ENCODE results near the gene ABTB1.
"Not testable (repeated sequence)": the region's sequence is repeated elsewhere in the genome, so short reads cannot be mapped to it uniquely, and the experiment has no call there.

The ABTB1 gene

GRCh38 chr3:127682175-127682554 is 9.4 kb downstream of the ABTB1 start:
- DNase-seq; H3K9me3 ChIP-seq (ENCODE audit: insufficient read depth, low read depth, low read length); H3K27ac ChIP-seq (ENCODE audit: low read depth, low read length); H3K4me3 ChIP-seq (ENCODE audit: low read depth, low read length); H2BK120ac ChIP-seq (ENCODE audit: insufficient read depth, low read length, poor library complexity); H2BK5ac ChIP-seq (ENCODE audit: low read depth, low read length, poor library complexity); H4K91ac ChIP-seq (ENCODE audit: low read depth, low read length); H3K9ac ChIP-seq (ENCODE audit: low read length); H2AFZ ChIP-seq (ENCODE audit: insufficient read depth, low read length, poor library complexity); H4K8ac ChIP-seq (ENCODE audit: low read depth, low read length); H2BK12ac ChIP-seq (ENCODE audit: low read length); H3K27me3 ChIP-seq (ENCODE audit: insufficient read depth, low read length); H3K4me1 ChIP-seq (ENCODE audit: control insufficient read depth in 1 of 2, insufficient read depth in 2 of 2, low read length in 2 of 2); H3K18ac ChIP-seq (ENCODE audit: low read length); H3K4ac ChIP-seq (ENCODE audit: low read depth, low read length); H2AK5ac ChIP-seq (ENCODE audit: low read length); H3K4me2 ChIP-seq (ENCODE audit: low read length); H3K23ac ChIP-seq (ENCODE audit: low read length); H3K79me1 ChIP-seq (ENCODE audit: low read length); H3K79me2 ChIP-seq (ENCODE audit: control insufficient read depth, insufficient read depth, low read length, poor library complexity); H3K14ac ChIP-seq (ENCODE audit: low read length); H4K12ac ChIP-seq (ENCODE audit: low read depth, low read length); H3K36me3 ChIP-seq (ENCODE audit: control insufficient read depth in 1 of 2, insufficient read depth in 2 of 2, low read length in 2 of 2): not testable (repeated sequence)
- no CpG with 5 or more reads among the region's 6 CpGs for WGBS (ENCODE audit: extremely low coverage, insufficient coverage, insufficient read length)

- no peaks in the 10 kb centered on the region for H3K79me1 ChIP-seq (ENCODE audit: low read length)
- WGBS (ENCODE audit: extremely low coverage, insufficient coverage, insufficient read length): no CpG with 5 or more reads among the region's 8 CpGs
- no peak overlapping the region for H3K4me2 ChIP-seq (ENCODE audit: low read length)
- no peak overlapping the region for H4K12ac ChIP-seq (ENCODE audit: low read depth, low read length)
- H3K9ac ChIP-seq (ENCODE audit: low read length): no peak overlapping the region
- H3K36me3 ChIP-seq (ENCODE audit: control insufficient read depth in 1 of 2, insufficient read depth in 2 of 2, low read length in 2 of 2): no peaks in the 10 kb centered on the region
- no peaks in the 10 kb centered on the region for H3K79me2 ChIP-seq (ENCODE audit: control insufficient read depth, insufficient read depth, low read length, poor library complexity)
- H3K4ac ChIP-seq (ENCODE audit: low read depth, low read length): no peak overlapping the region
- H3K4me1 ChIP-seq (ENCODE audit: control insufficient read depth in 1 of 2, insufficient read depth in 2 of 2, low read length in 2 of 2): no peaks in the 10 kb centered on the region
- H2AK5ac ChIP-seq (ENCODE audit: low read length): no peak overlapping the region
- no peak overlapping the region for H2BK120ac ChIP-seq (ENCODE audit: insufficient read depth, low read length, poor library complexity)
- H2BK12ac ChIP-seq (ENCODE audit: low read length): no peak overlapping the region
- no peak overlapping the region for H3K23ac ChIP-seq (ENCODE audit: low read length)
- no peak overlapping the region for H3K14ac ChIP-seq (ENCODE audit: low read length)
- H3K18ac ChIP-seq (ENCODE audit: low read length): no peak overlapping the region
- DNase-seq: no peak
- no peak overlapping the region for H3K4me3 ChIP-seq (ENCODE audit: low read depth, low read length)
- H4K91ac ChIP-seq (ENCODE audit: low read depth, low read length): no peak overlapping the region
- H3K27me3 ChIP-seq (ENCODE audit: insufficient read depth, low read length): no peaks in the 10 kb centered on the region
- no peak overlapping the region for H3K27ac ChIP-seq (ENCODE audit: low read depth, low read length)
- H2BK5ac ChIP-seq (ENCODE audit: low read depth, low read length, poor library complexity): no peak overlapping the region
- H3K9me3 ChIP-seq (ENCODE audit: insufficient read depth, low read depth, low read length): no peaks in the 10 kb centered on the region
- H2AFZ ChIP-seq (ENCODE audit: insufficient read depth, low read length, poor library complexity): no peak overlapping the region
- no peak overlapping the region for H4K8ac ChIP-seq (ENCODE audit: low read depth, low read length)
Observed at GRCh38 chr3:127682561-127682960, 9.8 kb downstream of the ABTB1 start.

GRCh38 chr3:127684871-127685707 is 12.3 kb downstream of the ABTB1 start:
- Histone ChIP-seq H2BK12ac (ENCODE audit: low read length) (no peak overlapping the region), H3K23ac (ENCODE audit: low read length) (no peak overlapping the region), H3K27ac (ENCODE audit: low read depth, low read length) (no peak overlapping the region), H3K4me2 (ENCODE audit: low read length) (no peak overlapping the region), H2BK120ac (ENCODE audit: insufficient read depth, low read length, poor library complexity) (no peak overlapping the region), H3K18ac (ENCODE audit: low read length) (no peak overlapping the region), H3K9me3 (ENCODE audit: insufficient read depth, low read depth, low read length) (peaks cover 2% of the 10 kb centered on the region), H2BK5ac (ENCODE audit: low read depth, low read length, poor library complexity) (no peak overlapping the region), H3K4me3 (ENCODE audit: low read depth, low read length) (no peak overlapping the region), H3K4ac (ENCODE audit: low read depth, low read length) (no peak overlapping the region), H3K27me3 (ENCODE audit: insufficient read depth, low read length) (no peaks in the 10 kb centered on the region), H3K36me3 (ENCODE audit: control insufficient read depth in 1 of 2, insufficient read depth in 2 of 2, low read length in 2 of 2) (no peaks in the 10 kb centered on the region), H3K14ac (ENCODE audit: low read length) (no peak overlapping the region), H4K8ac (ENCODE audit: low read depth, low read length) (no peak overlapping the region), H3K79me2 (ENCODE audit: control insufficient read depth, insufficient read depth, low read length, poor library complexity) (peaks cover 3% of the 10 kb centered on the region), H3K4me1 (ENCODE audit: control insufficient read depth in 1 of 2, insufficient read depth in 2 of 2, low read length in 2 of 2) (peaks cover 6 to 14% of the 10 kb centered on the region in 2 experiments), H3K9ac (ENCODE audit: low read length) (no peak overlapping the region), H2AK5ac (ENCODE audit: low read length) (no peak overlapping the region), H2AFZ (ENCODE audit: insufficient read depth, low read length, poor library complexity) (no peak overlapping the region), H4K91ac (ENCODE audit: low read depth, low read length) (no peak overlapping the region), H4K12ac (ENCODE audit: low read depth, low read length) (no peak overlapping the region), H3K79me1 (ENCODE audit: low read length) (peaks cover 5% of the 10 kb centered on the region)
- WGBS (ENCODE audit: extremely low coverage, insufficient coverage, insufficient read length): no CpG with 5 or more reads among the region's 22 CpGs
- no peak for DNase-seq

- no peaks in the 10 kb centered on the region for H3K27me3 ChIP-seq (ENCODE audit: insufficient read depth, low read length)
- no peak overlapping the region for H3K23ac ChIP-seq (ENCODE audit: low read length)
- no peak overlapping the region for H3K4ac ChIP-seq (ENCODE audit: low read depth, low read length)
- H3K36me3 ChIP-seq (ENCODE audit: control insufficient read depth in 1 of 2, insufficient read depth in 2 of 2, low read length in 2 of 2): no peaks in the 10 kb centered on the region
- no peak overlapping the region for H2AFZ ChIP-seq (ENCODE audit: insufficient read depth, low read length, poor library complexity)
- peaks cover 13 to 22% of the 10 kb centered on the region in 2 experiments for H3K4me1 ChIP-seq (ENCODE audit: control insufficient read depth in 1 of 2, insufficient read depth in 2 of 2, low read length in 2 of 2)
- peaks cover 12% of the 10 kb centered on the region for H3K79me1 ChIP-seq (ENCODE audit: low read length)
- H4K12ac ChIP-seq (ENCODE audit: low read depth, low read length): no peak overlapping the region
- no peak overlapping the region for H3K18ac ChIP-seq (ENCODE audit: low read length)
- H2BK120ac ChIP-seq (ENCODE audit: insufficient read depth, low read length, poor library complexity): no peak overlapping the region
- H2AK5ac ChIP-seq (ENCODE audit: low read length): no peak overlapping the region
- no peak overlapping the region for H2BK5ac ChIP-seq (ENCODE audit: low read depth, low read length, poor library complexity)
- H3K4me2 ChIP-seq (ENCODE audit: low read length): no peak overlapping the region
- no peak overlapping the region for H2BK12ac ChIP-seq (ENCODE audit: low read length)
- no peak overlapping the region for H3K14ac ChIP-seq (ENCODE audit: low read length)
- H4K8ac ChIP-seq (ENCODE audit: low read depth, low read length): no peak overlapping the region
- no peak overlapping the region for H3K4me3 ChIP-seq (ENCODE audit: low read depth, low read length)
- DNase-seq: peak; percentile 58 to 61
- H3K9ac ChIP-seq (ENCODE audit: low read length): no peak overlapping the region
- no peak overlapping the region for H3K27ac ChIP-seq (ENCODE audit: low read depth, low read length)
- no peak overlapping the region for H4K91ac ChIP-seq (ENCODE audit: low read depth, low read length)
- WGBS (ENCODE audit: extremely low coverage, insufficient coverage, insufficient read length): 100% methylated on average over 3 of the region's 4 CpGs
- peaks cover 2% of the 10 kb centered on the region for H3K9me3 ChIP-seq (ENCODE audit: insufficient read depth, low read depth, low read length)
- H3K79me2 ChIP-seq (ENCODE audit: control insufficient read depth, insufficient read depth, low read length, poor library complexity): peaks cover 3% of the 10 kb centered on the region
Observed at GRCh38 chr3:127685708-127686511, 13.2 kb downstream of the ABTB1 start.

Data from trophoblast cell (in vitro differentiated cells and primary cell).